ENCODE data around the gene BEAN1. TPM values are rescaled to one million over a fixed set of nuclear protein-coding genes. Genes with fewer than 3 reads are reported as not detected.

Gene BEAN1
- polyA plus RNA-seq, 1 of the 3 experiments (the other 2 are of a cell fraction): 0.07 TPM

DNA sequence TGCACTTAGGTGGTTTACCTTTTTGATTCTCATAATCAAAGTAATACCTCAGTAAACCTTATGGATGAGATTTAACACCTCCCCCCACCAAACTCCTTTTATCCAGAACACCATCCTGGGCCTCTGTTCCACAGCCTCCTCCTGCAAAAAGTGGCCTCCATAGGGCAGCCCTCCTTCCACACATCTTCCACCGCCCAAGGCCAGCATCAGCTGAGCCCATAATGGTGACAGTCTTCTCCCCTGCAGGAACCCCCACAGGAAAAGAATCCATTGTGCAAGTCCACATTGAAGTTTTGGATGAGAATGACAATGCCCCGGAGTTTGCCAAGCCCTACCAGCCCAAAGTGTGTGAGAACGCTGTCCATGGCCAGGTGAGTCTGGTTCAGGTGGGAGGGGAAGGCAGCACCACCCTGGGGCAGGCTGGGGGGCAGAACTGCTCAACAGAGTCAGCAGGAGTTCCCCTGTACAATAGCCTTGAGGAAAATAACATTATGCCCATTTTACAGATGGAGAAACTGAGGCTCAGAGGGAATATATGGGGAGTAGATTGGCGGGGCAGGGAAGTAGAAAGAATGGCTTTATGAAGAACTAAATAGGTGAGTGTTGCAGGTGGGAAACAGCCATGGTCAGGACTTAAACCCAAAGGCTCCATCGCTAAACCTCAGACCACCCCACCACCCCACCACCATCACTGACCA lies 29.2 kb upstream of the BEAN1 start:
- TF ChIP-seq JUND (IDR thresholded peaks at IDR 0.05) (no peak), GATA2 (CRISPR knock-in tag; IDR thresholded peaks at IDR 0.05) (no peak), RCOR1 (IDR thresholded peaks at IDR 0.05; ENCODE audit: low read length) (no peak), FOXJ3 (CRISPR knock-in tag; IDR thresholded peaks at IDR 0.05) (no peak), FOSL2 (IDR thresholded peaks at IDR 0.05; ENCODE audit: borderline replicate concordance, low read depth) (no peak), RXRA (IDR thresholded peaks at IDR 0.05; ENCODE audit: borderline replicate concordance, low read depth) (no peak), MXI1 (IDR thresholded peaks at IDR 0.05; ENCODE audit: low read depth, low read length) (no peak), TEAD4 (IDR thresholded peaks at IDR 0.05; ENCODE audit: borderline replicate concordance, insufficient read depth) (no peak), SIN3A (IDR thresholded peaks at IDR 0.05; ENCODE audit: borderline replicate concordance, low read depth, low read length) (no peak), RAD21 (IDR thresholded peaks at IDR 0.05; ENCODE audit: low read length) (no peak), MEF2A (IDR thresholded peaks at IDR 0.05; ENCODE audit: borderline replicate concordance, low read depth) (no peak), ELF1 (IDR thresholded peaks at IDR 0.05) (no peak), YY1 (IDR thresholded peaks at IDR 0.05; ENCODE audit: low read depth) (no peak), TCF12 (IDR thresholded peaks at IDR 0.05) (no peak), GABPA (IDR thresholded peaks at IDR 0.05; ENCODE audit: low read depth) (no peak), POLR2AphosphoS5 (IDR thresholded peaks at IDR 0.05; ENCODE audit: low read depth, low read length) (no peak), RFX5 (IDR thresholded peaks at IDR 0.05; ENCODE audit: low read length) (no peak)
- TF ChIP-seq, protein P1, sequence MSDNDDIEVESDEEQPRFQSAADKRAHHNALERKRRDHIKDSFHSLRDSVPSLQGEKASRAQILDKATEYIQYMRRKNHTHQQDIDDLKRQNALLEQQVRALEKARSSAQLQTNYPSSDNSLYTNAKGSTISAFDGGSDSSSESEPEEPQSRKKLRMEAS (IDR thresholded peaks at IDR 0.05; ENCODE audit: low read depth): no peak
- TF ChIP-seq, protein P2, sequence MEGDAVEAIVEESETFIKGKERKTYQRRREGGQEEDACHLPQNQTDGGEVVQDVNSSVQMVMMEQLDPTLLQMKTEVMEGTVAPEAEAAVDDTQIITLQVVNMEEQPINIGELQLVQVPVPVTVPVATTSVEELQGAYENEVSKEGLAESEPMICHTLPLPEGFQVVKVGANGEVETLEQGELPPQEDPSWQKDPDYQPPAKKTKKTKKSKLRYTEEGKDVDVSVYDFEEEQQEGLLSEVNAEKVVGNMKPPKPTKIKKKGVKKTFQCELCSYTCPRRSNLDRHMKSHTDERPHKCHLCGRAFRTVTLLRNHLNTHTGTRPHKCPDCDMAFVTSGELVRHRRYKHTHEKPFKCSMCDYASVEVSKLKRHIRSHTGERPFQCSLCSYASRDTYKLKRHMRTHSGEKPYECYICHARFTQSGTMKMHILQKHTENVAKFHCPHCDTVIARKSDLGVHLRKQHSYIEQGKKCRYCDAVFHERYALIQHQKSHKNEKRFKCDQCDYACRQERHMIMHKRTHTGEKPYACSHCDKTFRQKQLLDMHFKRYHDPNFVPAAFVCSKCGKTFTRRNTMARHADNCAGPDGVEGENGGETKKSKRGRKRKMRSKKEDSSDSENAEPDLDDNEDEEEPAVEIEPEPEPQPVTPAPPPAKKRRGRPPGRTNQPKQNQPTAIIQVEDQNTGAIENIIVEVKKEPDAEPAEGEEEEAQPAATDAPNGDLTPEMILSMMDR (IDR thresholded peaks at IDR 0.05): no peak
- TF ChIP-seq, protein P3, sequence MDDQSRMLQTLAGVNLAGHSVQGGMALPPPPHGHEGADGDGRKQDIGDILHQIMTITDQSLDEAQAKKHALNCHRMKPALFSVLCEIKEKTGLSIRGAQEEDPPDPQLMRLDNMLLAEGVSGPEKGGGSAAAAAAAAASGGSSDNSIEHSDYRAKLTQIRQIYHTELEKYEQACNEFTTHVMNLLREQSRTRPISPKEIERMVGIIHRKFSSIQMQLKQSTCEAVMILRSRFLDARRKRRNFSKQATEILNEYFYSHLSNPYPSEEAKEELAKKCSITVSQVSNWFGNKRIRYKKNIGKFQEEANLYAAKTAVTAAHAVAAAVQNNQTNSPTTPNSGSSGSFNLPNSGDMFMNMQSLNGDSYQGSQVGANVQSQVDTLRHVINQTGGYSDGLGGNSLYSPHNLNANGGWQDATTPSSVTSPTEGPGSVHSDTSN (IDR thresholded peaks at IDR 0.05): no peak
- Histone ChIP-seq H3K9me3 (no peaks in the 10 kb centered on the region), H3K27me3 (ENCODE audit: insufficient read depth) (no peaks in the 10 kb centered on the region), H2AFZ (ENCODE audit: low read depth) (no peak overlapping the region), H3K9me2 (no peaks in the 10 kb centered on the region), H3K27ac (ENCODE audit: low read depth in 2 of 2, low read length in 1 of 2) (no peak overlapping the region), H3K36me3 (replicated peaks in 1 of 2; ENCODE audit: control insufficient read depth in 1 of 2, insufficient read depth in 2 of 2, low read length in 1 of 2) (no peaks in the 10 kb centered on the region), H3K4me2 (no peak overlapping the region), H4K20me1 (ENCODE audit: insufficient read depth) (no peaks in the 10 kb centered on the region), H3K4me1 (ENCODE audit: control insufficient read depth in 1 of 2, insufficient read depth in 2 of 2, low read depth in 1 of 2, low read length in 1 of 2) (no peaks in the 10 kb centered on the region; a peak in 1 of 4 replicates), H3F3A (replicated peaks; ENCODE audit: insufficient read depth) (no peaks in the 10 kb centered on the region), H3K79me2 (ENCODE audit: insufficient read depth) (no peaks in the 10 kb centered on the region), H3K4me3 (ENCODE audit: low read depth in 2 of 2, low read length in 1 of 2) (no peak overlapping the region), H3K9ac (no peak overlapping the region)
- no peak for DNase-seq
- ChIA-PET CTCF (interaction anchor here (1.0 to 15.6 kb wide), 3 partner anchors 9 to 81 kb away, joined by 3 to 299 read pairs (median 4); no protein-coding TSS in a partner anchor), POLR2A (no interaction called here)
- 54% methylated on average over 5 of the region's 5 CpGs for WGBS (ENCODE audit: low lambda C conversion rate)

Measured in SK-N-SH (cell line).